Measurements from ENCODE around the gene ADORA2A. TPM values are rescaled to one million over a fixed set of nuclear protein-coding genes. Genes with fewer than 3 reads are reported as not detected.

ADORA2A gene
- total RNA-seq, 1 donor from 2014 or later = 17.9 TPM

DNA sequence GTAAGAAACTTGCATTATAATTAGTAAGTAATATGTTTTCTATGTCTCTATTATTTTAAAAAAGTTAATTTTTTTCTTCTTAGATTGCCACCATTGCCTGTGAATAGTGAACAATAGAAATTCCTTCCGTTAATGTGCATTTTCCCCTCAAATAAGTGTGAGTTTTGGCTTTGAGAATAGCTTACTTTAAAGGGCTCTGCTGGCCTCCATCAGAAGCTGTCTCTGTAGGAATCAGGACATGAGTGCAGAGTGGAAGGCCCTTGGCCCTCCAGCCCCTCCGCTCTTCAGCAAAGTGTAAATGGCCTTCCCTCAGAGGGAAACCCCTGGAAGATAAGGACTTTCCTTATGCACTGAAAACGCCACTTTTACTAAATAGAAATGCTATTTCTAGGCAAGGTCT is 24.1 kb upstream of the ADORA2A start:
- intact Hi-C loops (cut with micrococcal nuclease) = no loop called here

GRCh38 chr22:24404561-24405275 is 22.7 kb upstream of the ADORA2A start:
- intact Hi-C loops (cut with micrococcal nuclease) = no loop called here

DNA sequence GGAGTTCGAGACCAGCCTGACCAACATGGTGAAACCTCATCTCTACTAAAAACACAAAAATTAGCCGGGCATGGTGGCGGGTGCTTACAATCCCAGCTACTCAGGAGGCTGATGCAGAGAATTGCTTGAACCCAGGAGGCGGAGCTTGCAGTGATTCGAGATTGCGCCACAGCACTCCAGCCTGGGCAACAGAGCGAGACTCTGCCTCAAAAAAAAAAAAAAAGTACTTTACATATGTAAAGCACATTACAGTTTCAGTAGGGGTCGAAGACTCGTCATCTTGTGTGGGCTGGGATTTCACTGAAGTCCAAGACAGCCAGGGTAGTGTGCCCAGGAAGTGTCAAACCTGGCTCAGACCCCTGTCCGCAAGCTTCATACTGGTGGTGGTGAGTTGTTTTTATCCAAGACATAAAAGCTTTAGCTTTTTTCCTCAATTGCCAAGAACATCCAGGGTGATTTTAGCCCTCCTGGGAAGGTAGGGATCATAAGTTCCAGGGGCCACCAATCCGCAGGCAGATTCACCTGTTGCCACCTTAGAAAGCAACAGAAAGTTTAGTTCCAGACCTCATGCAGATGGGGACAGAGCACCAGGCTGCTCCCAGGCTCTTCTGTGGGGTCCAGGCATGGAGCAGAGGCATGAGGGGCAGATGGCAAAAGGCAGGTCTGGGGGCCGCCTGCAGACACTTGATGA is 21.6 kb upstream of the ADORA2A start:
- intact Hi-C loops (cut with micrococcal nuclease) = no loop called here

GRCh38 chr22:24406322-24407277 is 20.8 kb upstream of the ADORA2A start:
- intact Hi-C loops (cut with micrococcal nuclease) = no loop called here

GRCh38 chr22:24407278-24407665 is 20.1 kb upstream of the ADORA2A start:
- intact Hi-C loops (cut with micrococcal nuclease) = no loop called here

DNA sequence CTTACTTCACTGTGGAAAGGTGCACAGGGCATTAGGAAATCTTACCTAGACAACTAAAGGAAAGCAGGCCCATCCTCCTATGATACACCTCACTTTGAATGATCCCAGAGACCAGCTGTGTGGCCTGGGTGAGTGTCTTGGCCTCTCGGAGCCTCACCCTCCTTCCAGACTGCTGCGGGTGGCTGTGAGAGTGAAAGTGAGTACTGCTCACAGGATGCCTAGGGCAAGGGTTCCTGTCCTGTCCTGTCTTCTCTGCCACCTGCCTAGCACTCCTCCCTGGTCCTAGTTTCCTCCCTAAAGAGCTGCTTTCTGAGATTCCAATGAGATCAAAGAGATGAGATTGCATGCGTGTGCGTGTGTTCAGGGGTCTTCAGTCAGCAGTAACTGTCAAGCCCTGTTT is 19.5 kb upstream of the ADORA2A start:
- intact Hi-C loops (cut with micrococcal nuclease) = no loop called here

DNA sequence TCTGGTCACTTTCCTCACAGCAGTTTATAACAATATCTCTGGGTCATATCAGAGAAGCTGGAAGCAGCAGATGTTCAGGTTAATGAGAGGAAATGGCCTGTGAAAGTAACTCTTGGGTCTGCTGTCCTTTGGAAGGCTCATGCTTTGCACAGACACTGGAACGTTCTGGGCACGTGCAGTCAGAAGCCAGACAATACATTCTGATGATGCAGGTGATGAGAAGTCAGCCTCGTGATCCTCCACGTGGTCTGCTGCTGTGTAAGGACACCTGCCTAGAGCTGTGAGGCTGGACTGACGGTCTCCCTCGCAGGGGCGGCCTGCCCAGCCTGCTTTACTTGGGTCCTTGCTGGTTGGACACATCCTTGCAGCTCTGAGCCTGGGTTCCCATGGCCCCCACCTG is 18.8 kb upstream of the ADORA2A start:
- intact Hi-C loops (cut with micrococcal nuclease) = no loop called here

GRCh38 chr22:24409707-24410106 is 17.7 kb upstream of the ADORA2A start:
- intact Hi-C loops (cut with micrococcal nuclease) = no loop called here

GRCh38 chr22:24410110-24410856 is 17.1 kb upstream of the ADORA2A start:
- intact Hi-C loops (cut with micrococcal nuclease) = no loop called here

DNA sequence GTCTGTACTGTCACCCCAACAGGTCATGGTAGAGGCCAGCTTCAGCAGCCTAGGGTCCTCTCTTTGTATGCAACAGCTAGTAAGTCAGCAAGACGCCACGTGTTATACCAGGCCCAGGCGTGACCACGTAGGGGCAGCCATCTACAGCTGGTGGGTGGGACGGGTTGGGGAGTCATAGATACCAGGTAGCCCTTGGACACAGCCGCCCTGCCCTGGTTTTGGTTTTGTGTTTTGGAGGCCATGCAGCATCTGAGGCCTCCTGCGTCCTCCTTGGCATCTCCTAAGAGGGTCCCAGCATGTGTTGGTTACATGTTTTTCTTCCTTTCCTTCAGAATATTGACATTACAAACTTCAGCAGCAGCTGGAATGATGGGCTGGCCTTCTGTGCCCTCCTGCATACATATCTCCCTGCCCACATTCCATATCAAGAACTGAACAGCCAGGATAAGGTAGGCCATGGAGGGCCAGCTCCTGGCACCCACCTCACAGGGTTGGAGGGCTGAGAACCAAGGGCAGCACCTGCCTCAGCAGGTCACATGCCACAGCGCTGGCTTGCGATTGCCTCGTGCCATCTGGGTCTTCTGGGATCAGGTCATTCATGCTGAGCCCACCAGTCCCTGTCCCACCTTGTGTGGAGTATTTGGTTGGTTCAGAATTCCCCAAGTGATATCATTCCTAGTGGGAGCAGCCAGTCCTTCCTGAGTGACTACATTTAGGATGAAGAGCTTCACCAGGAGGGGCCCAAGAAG is 16.0 kb upstream of the ADORA2A start:
- intact Hi-C loops (cut with micrococcal nuclease) = no loop called here

- intact Hi-C loops (cut with micrococcal nuclease) = no loop called here
Observed at GRCh38 chr22:24412274-24412673, 15.1 kb upstream of the ADORA2A start.

DNA sequence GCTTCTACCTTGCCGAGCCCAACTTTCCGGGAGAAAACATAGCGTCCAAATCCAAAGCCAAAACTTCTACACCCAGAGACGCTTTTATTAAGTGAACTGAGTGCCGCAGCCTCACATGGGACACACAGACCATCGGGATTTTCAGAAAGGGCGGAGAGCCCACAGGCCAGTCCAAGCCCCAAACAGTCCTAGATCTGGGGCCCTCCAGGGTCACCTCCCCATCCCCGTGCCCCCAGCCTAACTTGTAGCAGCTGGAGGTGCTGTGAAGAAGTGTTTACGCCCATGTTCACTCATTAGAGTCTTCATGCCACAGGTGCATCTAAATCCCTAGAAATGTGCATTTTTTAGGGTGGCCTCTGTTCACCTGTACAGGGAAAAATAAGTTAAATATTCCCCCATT is 14.1 kb upstream of the ADORA2A start:
- intact Hi-C loops (cut with micrococcal nuclease) = no loop called here

DNA sequence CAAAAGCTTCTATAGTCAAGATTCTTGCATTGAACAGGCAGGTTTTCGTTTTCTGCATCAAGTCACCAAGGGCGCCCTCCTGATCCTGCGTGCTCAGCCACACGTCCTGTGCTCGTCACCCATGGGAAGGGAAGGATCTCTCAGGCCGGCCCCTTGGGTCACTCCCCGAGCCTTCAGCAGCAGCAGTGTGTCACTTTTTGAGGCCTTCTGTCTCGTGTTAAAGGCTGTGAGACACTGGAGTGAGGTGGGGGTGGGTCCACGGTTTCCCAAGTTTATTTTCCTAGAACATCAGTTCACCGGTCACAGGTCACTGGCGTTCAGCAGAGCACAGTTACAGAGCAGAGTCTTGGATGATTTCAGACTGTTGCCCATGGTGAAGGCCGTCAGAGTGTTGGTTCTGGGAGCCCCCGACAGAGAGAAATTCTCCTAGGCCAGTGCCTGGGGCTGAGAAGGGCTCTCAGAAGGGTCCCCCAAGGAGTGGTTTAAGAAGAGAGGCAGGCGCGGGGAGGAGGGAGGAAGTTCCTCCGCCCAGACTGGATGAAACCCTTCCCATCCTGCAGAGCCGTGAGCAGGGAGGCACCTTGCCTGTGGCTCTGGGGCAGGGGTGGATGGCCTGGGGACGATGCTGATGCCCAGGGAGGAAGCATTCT is 13.5 kb upstream of the ADORA2A start:
- intact Hi-C loops (cut with micrococcal nuclease) = no loop called here

DNA sequence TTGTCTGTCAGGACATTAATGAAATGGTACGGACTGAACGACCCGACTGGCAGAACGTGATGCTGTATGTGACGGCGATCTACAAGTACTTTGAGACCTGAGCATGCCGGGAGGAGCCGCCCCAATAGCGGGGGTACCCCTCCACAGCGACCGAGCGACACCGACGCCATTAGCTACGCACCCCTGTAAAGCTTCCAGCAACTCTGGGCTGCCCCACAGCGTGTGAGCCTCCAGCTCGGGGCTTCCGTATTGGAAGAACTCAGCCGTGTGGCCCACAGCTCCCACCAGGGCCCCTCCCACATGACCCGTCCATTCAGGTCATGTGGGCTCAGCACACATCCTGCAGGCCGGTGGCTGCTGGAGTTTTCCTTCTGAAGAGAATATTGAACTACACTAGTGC is 12.9 kb upstream of the ADORA2A start:
- intact Hi-C loops (cut with micrococcal nuclease) = no loop called here

DNA sequence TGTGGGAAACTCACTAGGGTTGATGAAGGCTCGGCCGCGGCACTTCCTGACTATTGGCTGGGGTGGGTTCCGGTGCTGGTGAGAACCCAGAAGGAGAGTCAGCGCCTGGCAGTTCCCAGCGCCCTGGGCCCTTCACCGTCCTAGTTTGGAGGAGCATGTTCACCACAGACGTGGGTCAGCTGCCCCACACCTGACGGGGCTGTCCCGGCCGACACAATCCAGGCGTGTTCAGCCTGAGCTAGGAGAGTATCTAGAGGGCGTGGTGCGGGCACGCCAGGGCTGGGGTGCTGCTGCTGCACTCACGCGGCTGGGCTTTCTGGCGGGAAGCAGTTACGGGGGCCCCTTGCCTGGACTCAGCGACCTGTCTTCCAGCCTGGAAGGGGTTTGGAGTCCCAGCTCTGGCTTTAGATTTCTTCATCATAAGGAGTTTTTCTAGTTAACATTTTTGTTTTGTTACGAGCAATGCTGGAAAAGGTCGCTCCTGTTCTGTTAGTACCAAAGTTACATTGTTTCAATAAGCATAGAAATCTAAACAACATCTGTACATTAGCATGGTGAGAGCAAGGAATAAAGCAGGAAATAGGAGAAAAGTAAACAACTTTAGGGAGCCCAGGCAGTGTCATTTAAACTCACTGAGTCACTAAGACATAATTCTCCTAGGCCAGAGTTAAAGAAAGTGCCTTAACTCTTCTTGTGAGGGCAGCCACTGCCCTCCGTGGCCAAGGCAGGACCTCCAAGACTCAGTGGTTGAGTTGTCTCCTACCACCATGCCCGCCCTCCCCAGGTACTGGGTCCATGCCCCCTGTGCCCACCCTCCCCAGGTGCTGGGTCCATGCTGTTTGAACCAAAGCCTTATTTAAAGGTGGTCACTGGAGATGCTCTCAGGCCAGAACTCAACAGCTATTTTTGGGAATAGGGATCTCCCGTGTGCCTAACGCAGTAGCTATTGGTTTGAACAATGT is 12.1 kb upstream of the ADORA2A start:
- intact Hi-C loops (cut with micrococcal nuclease) = no loop called here

- intact Hi-C loops (cut with micrococcal nuclease) = no loop called here
Observed at GRCh38 chr22:24416095-24416494, 11.3 kb upstream of the ADORA2A start.

DNA sequence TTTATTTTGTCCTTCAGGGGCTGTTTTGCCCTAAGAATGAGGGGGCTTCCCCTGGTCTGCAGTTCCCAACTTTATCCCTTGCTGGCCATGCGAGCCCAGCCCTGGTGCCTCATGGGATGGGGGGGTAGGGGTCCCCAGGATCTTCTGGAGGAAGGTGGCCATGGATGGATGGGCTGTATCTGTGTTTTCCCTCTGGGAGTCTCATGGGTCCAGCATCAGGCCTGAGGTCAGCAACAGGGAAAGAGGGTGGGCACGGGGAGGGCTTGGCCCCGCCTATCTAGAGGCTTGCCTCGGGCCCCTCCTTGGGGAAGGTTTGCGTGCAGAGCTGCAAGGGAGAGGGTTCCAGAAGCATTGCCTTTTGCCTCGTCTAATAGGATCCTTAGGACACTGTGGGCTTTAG is 10.8 kb upstream of the ADORA2A start:
- intact Hi-C loops (cut with micrococcal nuclease) = no loop called here

DNA sequence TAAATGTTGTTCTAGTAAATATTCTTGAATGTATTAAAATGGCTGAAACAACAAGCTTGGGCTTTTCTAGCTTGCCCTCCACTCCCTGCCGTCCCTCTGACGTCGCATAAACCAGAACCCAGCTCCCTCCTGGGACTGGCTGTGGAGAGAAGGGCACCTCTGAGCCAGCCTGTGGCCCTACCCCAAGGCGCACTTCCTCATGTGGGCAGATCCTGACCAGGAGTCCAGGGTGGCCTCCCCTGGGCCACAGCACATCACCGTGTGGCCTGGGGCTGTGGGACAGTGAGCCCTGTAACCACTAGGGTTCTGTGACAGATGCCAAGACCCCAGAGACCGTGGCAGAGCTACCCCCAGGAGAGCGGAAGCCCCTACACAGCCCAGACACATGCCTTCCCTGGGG is 10.2 kb upstream of the ADORA2A start:
- intact Hi-C loops (cut with micrococcal nuclease) = no loop called here

Measured in T-helper 2 cell treated with Interferon-gamma antibody and Interleukin-4, amounts not matched to agents 100 ng/mL and 5 ng/mL, for 36 hours (primary cell).